Measurements from ENCODE around the gene UCN2. TPM values are rescaled to one million over a fixed set of nuclear protein-coding genes. Genes with fewer than 3 reads are reported as not detected.
"Not testable (repeated sequence)": the region's sequence is repeated elsewhere in the genome, so short reads cannot be mapped to it uniquely, and the experiment has no call there.

UCN2 gene
- total RNA-seq, 2 experiments from 2014 or later, result not detected

DNA sequence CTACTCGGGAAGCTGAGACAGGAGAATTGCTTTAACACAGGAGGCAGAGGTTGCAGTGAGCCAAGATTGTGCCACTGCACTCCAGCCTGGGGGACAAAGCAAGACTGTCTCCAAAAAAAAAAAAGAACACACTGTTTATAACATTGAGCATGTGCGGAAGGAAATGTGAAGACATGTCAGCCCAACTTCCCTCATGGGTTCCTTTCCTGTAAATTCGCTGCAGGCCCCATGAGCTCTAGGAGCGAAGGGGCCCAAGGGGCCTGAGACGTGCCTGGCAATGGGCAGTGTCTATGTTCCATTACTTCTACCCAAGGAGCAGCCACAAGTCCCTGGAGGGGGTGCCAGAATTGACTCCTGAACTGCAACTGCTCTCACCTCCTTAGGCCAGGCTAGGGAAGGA, 10.2 kb downstream of the UCN2 start:
- ATAC-seq, result no peak
- H3K9me3 Mint-ChIP-seq (ENCODE audit: low read depth), result no peaks in the 10 kb centered on the region
- H3K4me3 Mint-ChIP-seq, result no peak overlapping the region
- DNase-seq, result no peak
- H3K27me3 Mint-ChIP-seq, result no peaks in the 10 kb centered on the region
- H3K36me3 Mint-ChIP-seq, result peaks cover 17% of the 10 kb centered on the region
- CTCF ChIA-PET, result interaction anchor here (0.7 to 2.7 kb wide), 4 partner anchors 45 to 152 kb away, joined by 6 to 9 read pairs (median 9); no protein-coding TSS in a partner anchor
- H3K27ac Mint-ChIP-seq, result no peak overlapping the region
- H3K4me1 Mint-ChIP-seq, result peaks cover 30% of the 10 kb centered on the region

DNA sequence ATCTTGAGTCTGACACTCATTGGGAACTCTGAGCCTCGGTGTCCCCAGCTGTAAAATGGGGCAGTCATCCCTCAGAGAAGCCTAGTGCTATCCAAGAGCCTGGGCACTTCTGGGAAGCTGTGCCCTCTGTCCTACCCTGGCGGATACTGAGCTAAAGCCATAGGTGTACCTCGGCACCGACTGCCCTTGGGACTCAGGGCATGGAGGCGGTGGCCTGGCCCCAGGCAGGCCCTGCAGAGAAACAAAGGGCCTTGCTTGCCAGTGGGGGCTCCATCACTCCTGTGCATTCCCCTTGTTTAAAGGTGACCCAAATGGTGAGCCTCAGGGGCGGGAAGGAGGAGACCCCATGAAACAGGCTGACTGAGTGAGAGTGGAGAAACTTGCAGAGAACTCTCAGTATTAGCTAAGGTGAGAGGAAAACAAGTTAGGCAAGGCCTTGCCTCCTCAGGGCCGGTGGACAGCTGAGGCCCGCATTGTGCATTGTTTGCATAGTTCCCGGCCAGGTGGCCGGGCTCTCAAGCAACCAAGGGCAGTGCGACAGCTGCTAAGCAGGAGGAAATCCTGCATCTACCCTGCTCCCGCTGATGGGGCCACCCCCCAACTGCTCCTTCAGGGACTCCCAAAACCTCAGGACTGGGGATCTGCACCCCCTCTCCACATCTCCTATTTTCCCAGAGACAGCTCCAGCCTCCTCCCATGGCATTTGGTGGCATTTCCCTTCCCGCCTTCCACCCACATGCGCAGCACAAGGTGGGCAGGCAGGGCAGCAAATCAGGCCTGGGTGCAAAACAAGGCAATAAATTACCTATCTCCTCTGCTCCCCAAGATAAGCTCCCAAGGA, 11.2 kb downstream of the UCN2 start:
- no peak for ATAC-seq
- Mint-ChIP-seq H3K27me3 (no peaks in the 10 kb centered on the region), H3K36me3 (peaks cover 23% of the 10 kb centered on the region), H3K4me3 (no peak overlapping the region), H3K4me1 (peaks cover 26% of the 10 kb centered on the region), H3K27ac (no peak overlapping the region), H3K9me3 (ENCODE audit: low read depth) (no peaks in the 10 kb centered on the region)
- DNase-seq, result no peak
- CTCF ChIA-PET, result interaction anchor here (0.7 to 2.5 kb wide), 5 partner anchors 22 to 151 kb away, joined by 3 to 15 read pairs (median 6); no protein-coding TSS in a partner anchor

- H3K9me3 Mint-ChIP-seq (ENCODE audit: low read depth); H3K27ac Mint-ChIP-seq; H3K27me3 Mint-ChIP-seq; ATAC-seq; H3K4me3 Mint-ChIP-seq; DNase-seq: not testable (repeated sequence)
- CTCF ChIA-PET, result interaction anchor here (0.8 to 7.7 kb wide), 3 partner anchors 21 to 150 kb away, joined by 3 to 78 read pairs (median 15); no protein-coding TSS in a partner anchor
- peaks cover 24% of the 10 kb centered on the region for H3K4me1 Mint-ChIP-seq
- peaks cover 28% of the 10 kb centered on the region for H3K36me3 Mint-ChIP-seq
Observed at GRCh38 chr3:48551651-48552050, 11.9 kb downstream of the UCN2 start.

DNA sequence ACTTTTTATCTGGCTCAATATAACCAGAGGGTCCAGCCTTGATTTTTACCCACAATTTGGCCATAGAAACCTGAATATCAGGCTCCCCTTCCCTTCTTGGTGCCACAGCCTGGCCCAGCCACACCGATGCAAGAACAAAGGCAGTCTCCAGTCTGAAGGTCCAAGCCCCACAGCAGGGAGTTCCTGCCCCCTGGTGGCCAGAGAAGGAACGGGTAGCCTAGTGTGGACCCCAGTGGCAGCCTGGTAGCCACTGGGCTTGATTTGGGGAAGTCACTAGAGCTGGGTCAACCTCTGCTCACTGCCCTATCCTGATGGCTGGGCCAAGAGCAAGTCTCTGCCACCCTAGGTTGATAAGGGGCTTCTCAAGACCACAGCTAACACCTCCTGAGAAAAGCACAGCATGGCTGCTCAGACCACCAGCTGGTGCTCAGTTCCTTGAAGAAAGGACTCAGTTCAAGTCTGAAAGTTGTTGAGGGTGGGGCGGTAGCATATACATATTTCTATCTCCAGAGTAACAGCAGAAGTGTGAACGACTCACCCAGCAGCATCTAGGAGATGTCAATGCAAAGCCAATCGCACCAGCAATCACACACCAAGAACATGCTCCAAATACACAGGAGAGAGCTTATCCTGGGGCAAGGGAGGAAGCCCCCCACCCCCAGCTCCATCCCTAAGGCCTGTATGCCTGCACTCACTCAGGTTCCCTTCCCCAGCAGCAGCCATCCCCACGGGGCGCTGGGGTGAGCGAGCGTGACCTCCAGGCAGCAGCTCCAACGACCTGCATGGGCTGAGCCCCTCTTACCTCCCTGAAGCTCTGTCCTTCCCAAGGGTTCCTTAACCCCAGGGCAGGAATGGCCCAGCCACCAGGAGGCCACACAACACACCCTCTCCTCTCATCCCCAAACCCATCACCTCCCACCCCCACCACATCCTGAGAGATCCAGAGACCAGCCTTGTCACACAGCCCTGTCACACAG, 14.6 kb downstream of the UCN2 start:
- peaks cover 30% of the 10 kb centered on the region for H3K36me3 Mint-ChIP-seq
- peaks cover 9% of the 10 kb centered on the region for H3K4me1 Mint-ChIP-seq
- H3K27ac Mint-ChIP-seq, result no peak overlapping the region
- peak; percentile 89 for DNase-seq
- H3K9me3 Mint-ChIP-seq (ENCODE audit: low read depth), result no peaks in the 10 kb centered on the region
- no peak overlapping the region for H3K4me3 Mint-ChIP-seq
- peak; percentile 98 for ATAC-seq
- H3K27me3 Mint-ChIP-seq, result no peaks in the 10 kb centered on the region
- CTCF ChIA-PET, result interaction anchor here (0.6 to 7.7 kb wide), 45 partner anchors 9 to 588 kb away, joined by 3 to 78 read pairs (median 4); partner anchors contain the start of genes ATRIP, CCDC51, NCKIPSD and PFKFB4

DNA sequence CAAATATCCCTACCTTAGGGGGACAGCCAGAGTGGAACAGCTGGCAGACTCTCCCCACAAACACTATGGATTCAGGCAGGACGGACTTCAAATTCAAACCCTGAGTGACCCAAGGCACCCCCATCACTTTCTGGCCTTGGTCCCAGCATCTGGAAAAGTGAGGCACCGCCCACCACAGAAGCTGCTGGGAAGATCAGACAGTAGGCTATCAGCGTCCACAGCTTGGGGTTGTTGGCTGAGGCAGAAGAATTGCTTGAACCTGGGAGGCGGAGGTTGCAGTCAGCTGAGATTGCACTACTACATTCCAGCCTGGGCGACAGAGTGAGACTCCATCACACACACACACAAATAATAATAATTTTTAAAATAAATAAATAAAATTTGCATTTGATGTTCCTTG, 15.5 kb downstream of the UCN2 start:
- no peak overlapping the region for H3K27ac Mint-ChIP-seq
- H3K4me1 Mint-ChIP-seq, result peaks cover 9% of the 10 kb centered on the region
- no peaks in the 10 kb centered on the region for H3K9me3 Mint-ChIP-seq (ENCODE audit: low read depth)
- no peak overlapping the region for H3K4me3 Mint-ChIP-seq
- H3K27me3 Mint-ChIP-seq, result no peaks in the 10 kb centered on the region
- H3K36me3 Mint-ChIP-seq, result peaks cover 32% of the 10 kb centered on the region
- ATAC-seq (no peak), DNase-seq (no peak)
- CTCF ChIA-PET, result interaction anchor here (0.8 to 7.7 kb wide), 15 partner anchors 10 to 274 kb away, joined by 3 to 78 read pairs (median 7); partner anchors contain the start of genes ATRIP, CCDC51, PFKFB4 and PLXNB1

DNA sequence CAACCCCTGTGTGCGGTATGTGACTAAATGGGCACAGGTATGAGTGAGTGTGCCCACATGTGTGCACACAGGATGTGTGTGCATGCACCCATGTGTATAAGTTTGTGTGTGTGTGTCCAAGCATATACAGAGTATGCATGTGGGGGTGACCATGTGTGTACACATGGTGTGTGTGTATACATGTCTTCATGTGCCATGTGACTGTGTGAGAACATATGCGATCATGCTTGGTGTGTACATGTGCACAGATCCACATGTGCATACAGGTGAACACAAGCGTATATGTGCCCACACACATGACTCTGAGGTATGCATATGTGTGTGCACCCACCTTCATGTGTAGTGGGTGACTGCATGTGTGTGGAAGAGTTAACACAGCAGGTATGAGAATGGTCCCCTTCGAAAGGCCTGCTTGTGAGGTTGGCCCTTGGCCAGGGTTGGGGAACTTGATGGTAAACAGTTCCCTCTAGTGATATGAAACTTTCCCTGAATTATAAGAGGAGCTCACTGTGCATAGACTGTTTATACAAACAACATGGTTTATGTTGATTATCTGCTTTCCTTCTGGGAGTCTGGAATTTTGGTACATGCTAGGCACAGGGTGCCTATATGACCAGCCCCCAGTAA, 17.3 kb downstream of the UCN2 start:
- peaks cover 34% of the 10 kb centered on the region for H3K36me3 Mint-ChIP-seq
- no peak overlapping the region for H3K4me3 Mint-ChIP-seq
- ATAC-seq (no peak), DNase-seq (no peak)
- CTCF ChIA-PET, result interaction anchor here (0.7 to 7.7 kb wide), 5 partner anchors 11 to 144 kb away, joined by 3 to 78 read pairs (median 31); partner anchors contain the start of genes CCDC51 and PFKFB4
- H3K27me3 Mint-ChIP-seq, result no peaks in the 10 kb centered on the region
- H3K27ac Mint-ChIP-seq, result no peak overlapping the region
- H3K9me3 Mint-ChIP-seq (ENCODE audit: low read depth), result no peaks in the 10 kb centered on the region
- H3K4me1 Mint-ChIP-seq, result peaks cover 9% of the 10 kb centered on the region

GRCh38 chr3:48544141-48544540, 19.4 kb downstream of the UCN2 start:
- Mint-ChIP-seq H3K27me3 (no peaks in the 10 kb centered on the region), H3K4me1 (peaks cover 5% of the 10 kb centered on the region), H3K4me3 (no peak overlapping the region), H3K27ac (no peak overlapping the region), H3K9me3 (ENCODE audit: low read depth) (no peaks in the 10 kb centered on the region), H3K36me3 (peaks cover 35% of the 10 kb centered on the region)
- CTCF ChIA-PET, result interaction anchor here (1.5 to 7.7 kb wide), 3 partner anchors 12 to 142 kb away, joined by 4 to 78 read pairs (median 12); partner anchors contain the start of gene PFKFB4
- ATAC-seq (no peak), DNase-seq (no peak)

DNA sequence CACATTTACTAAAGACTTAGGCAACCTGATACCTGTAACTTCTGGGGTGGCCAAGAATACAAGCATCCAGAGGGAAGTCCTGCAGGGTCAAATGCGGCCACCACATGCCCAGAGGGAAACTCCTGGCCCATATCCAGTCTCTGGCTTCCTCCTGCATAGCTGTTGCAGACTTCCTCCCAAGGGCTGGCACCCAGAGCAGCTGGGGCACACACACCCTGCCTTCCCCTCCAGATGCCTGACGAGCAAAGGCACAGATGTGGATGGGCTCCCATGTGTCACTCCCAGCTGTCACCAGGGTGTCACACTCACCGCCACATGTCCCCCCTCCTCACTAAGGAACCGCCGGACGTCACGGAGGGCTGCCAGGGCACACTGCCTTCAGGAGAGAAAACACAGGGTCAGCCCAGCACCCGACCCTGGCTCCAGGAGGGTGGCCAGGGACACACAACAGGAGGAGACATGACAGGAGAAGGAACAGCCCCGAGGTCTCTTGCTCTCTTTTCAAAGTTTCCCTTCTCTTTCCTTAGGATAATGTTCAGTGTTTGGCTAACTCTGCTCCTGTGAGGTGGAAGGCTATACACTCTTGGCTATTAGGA, 20.2 kb downstream of the UCN2 start:
- H3K27me3 Mint-ChIP-seq, result no peaks in the 10 kb centered on the region
- DNase-seq (no peak), ATAC-seq (no peak)
- peaks cover 33% of the 10 kb centered on the region for H3K36me3 Mint-ChIP-seq
- no peaks in the 10 kb centered on the region for H3K4me1 Mint-ChIP-seq
- no peaks in the 10 kb centered on the region for H3K9me3 Mint-ChIP-seq (ENCODE audit: low read depth)
- CTCF ChIA-PET, result no interaction called here
- no peak overlapping the region for H3K4me3 Mint-ChIP-seq
- H3K27ac Mint-ChIP-seq, result no peak overlapping the region

DNA sequence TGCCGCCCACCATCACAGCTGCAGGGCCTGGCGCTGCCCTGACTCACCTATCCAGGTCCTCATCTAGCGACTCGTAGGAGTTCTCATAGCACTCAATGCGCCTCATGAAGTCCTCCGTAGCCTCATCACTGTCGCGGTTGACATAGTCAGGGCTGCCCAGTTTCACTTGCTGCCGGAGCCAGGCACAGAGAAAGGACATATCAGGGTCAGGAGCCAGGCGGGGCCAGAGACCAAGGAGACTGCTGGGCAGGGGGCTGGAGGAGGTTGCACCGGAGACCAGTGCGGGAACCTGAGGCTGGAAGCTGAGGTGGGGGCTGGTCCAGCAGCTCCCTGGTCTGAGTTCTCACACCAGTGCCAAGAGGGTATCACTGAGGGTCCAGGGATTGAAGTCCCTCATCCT, 25.1 kb downstream of the UCN2 start:
- H3K36me3 Mint-ChIP-seq, result peaks cover 31% of the 10 kb centered on the region
- no peaks in the 10 kb centered on the region for H3K27me3 Mint-ChIP-seq
- H3K4me1 Mint-ChIP-seq, result no peaks in the 10 kb centered on the region
- ATAC-seq (no peak), DNase-seq (no peak)
- no peak overlapping the region for H3K4me3 Mint-ChIP-seq
- no peak overlapping the region for H3K27ac Mint-ChIP-seq
- H3K9me3 Mint-ChIP-seq (ENCODE audit: low read depth), result no peaks in the 10 kb centered on the region
- CTCF ChIA-PET, result no interaction called here

- H3K36me3 Mint-ChIP-seq, result peaks cover 34% of the 10 kb centered on the region
- no peaks in the 10 kb centered on the region for H3K9me3 Mint-ChIP-seq (ENCODE audit: low read depth)
- no peaks in the 10 kb centered on the region for H3K4me1 Mint-ChIP-seq
- CTCF ChIA-PET, result interaction anchor here (1.1 to 1.8 kb wide), 3 partner anchors 11 to 136 kb away, joined by 3 to 5 read pairs (median 4); no protein-coding TSS in a partner anchor
- DNase-seq, result no peak
- H3K27me3 Mint-ChIP-seq, result no peaks in the 10 kb centered on the region
- H3K27ac Mint-ChIP-seq, result no peak overlapping the region
- no peak for ATAC-seq
- no peak overlapping the region for H3K4me3 Mint-ChIP-seq
Observed at GRCh38 chr3:48536785-48537184, 26.8 kb downstream of the UCN2 start.

GRCh38 chr3:48536116-48536515, 27.5 kb downstream of the UCN2 start:
- H3K9me3 Mint-ChIP-seq (ENCODE audit: low read depth), result no peaks in the 10 kb centered on the region
- peaks cover 37% of the 10 kb centered on the region for H3K36me3 Mint-ChIP-seq
- no peaks in the 10 kb centered on the region for H3K4me1 Mint-ChIP-seq
- no peak overlapping the region for H3K27ac Mint-ChIP-seq
- no peak overlapping the region for H3K4me3 Mint-ChIP-seq
- DNase-seq, result no peak
- no peak for ATAC-seq
- no peaks in the 10 kb centered on the region for H3K27me3 Mint-ChIP-seq
- CTCF ChIA-PET, result interaction anchor here (1.1 to 1.8 kb wide), 3 partner anchors 12 to 135 kb away, joined by 3 to 5 read pairs (median 4); no protein-coding TSS in a partner anchor

DNA sequence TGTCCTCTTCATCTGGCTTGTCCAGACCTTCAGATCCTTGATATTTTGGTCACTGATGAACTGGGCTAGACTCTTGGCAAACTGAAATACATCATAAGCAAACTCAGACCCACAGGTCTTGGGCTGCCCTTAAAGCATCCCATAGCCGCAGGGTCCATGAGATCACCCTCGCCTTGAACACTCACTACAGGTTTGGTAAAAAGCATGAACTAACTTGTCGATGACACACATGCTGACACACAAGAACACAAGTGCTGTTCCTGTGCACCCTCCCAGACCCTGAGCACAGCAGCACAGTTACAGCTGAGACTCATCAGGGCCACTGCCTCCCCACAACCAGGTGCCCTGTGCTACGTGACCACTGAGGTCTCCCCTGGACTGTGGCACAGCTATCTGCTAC, 28.0 kb downstream of the UCN2 start:
- Mint-ChIP-seq H3K4me1 (no peaks in the 10 kb centered on the region), H3K27me3 (no peaks in the 10 kb centered on the region), H3K27ac (no peak overlapping the region), H3K9me3 (ENCODE audit: low read depth) (no peaks in the 10 kb centered on the region), H3K36me3 (peaks cover 37% of the 10 kb centered on the region), H3K4me3 (no peak overlapping the region)
- DNase-seq (no peak), ATAC-seq (no peak)
- CTCF ChIA-PET, result interaction anchor here (1.3 kb wide), 1 partner anchor 135 kb away, joined by 4 read pairs; no protein-coding TSS in a partner anchor

Measured in activated CD8-positive, alpha-beta memory T cell treated with anti-CD3 and anti-CD28 coated beads, Interleukin-2, amount 10 ng/mL, durations not matched to agents 7 days and 5 days (primary cell).